NB4 (cell line): ENCODE data around the gene ADAM12.
A peak's percentile ranks its signal among the peaks of the same experiment; 100 is the strongest.

Experiments
- DNase-seq: peaks from one replicate; pipeline ENCODE4 v3.0.0; 2010; ENCODE audit warnings: low read depth
- H3K4me3 ChIP-seq: one replicate; pipeline ENCODE4 v1.5.1; 2011; ENCODE audit warnings: mild to moderate bottlenecking, low read depth, low read length, moderate library complexity
- CTCF ChIP-seq: IDR thresholded peaks from one replicate; pipeline ENCODE4 v1.5.1; 2012; ENCODE audit warnings: low read depth, low read length
- MAX ChIP-seq: IDR thresholded peaks from 2 replicates; pipeline ENCODE4 v1.6.1; 2011; ENCODE audit warnings: low read depth, low read length
- MYC ChIP-seq: IDR thresholded peaks from 2 replicates; pipeline ENCODE4 v1.6.1; 2011; ENCODE audit warnings: low read depth, low read length
- POLR2A ChIP-seq: IDR thresholded peaks from 2 replicates; pipeline ENCODE4 v1.6.1; 2011; ENCODE audit warnings: mild to moderate bottlenecking; ENCODE audit not compliant: insufficient read length; ENCODE audit errors: extremely low read depth

ADAM12 gene

GRCh38 chr10:126160971-126161630 is 227.2 kb downstream of the ADAM12 start:
- peak; percentile 39 for DNase-seq
- no peak overlapping the region for H3K4me3 ChIP-seq
- TF ChIP-seq MYC (no peak), CTCF (peak; percentile 43)

GRCh38 chr10:126160571-126160970 is 227.7 kb downstream of the ADAM12 start:
- no peak overlapping the region for H3K4me3 ChIP-seq
- TF ChIP-seq POLR2A, result no peak
- no peak for TF ChIP-seq CTCF
- no peak for TF ChIP-seq MAX
- TF ChIP-seq MYC, result no peak
- no peak for DNase-seq

- H3K4me3 ChIP-seq, result no peak overlapping the region
- TF ChIP-seq CTCF (no peak), MYC (no peak), POLR2A (no peak), MAX (no peak)
- no peak for DNase-seq
Observed at GRCh38 chr10:126158133-126158892, 230.0 kb downstream of the ADAM12 start.

- no peak for TF ChIP-seq MYC
- TF ChIP-seq POLR2A, result no peak
- TF ChIP-seq MAX, result no peak
- TF ChIP-seq CTCF, result no peak
- no peak for DNase-seq
- no peak overlapping the region for H3K4me3 ChIP-seq
Observed at GRCh38 chr10:126157189-126157588, 231.1 kb downstream of the ADAM12 start.

- no peak for DNase-seq
- no peak for TF ChIP-seq MYC
- no peak for TF ChIP-seq POLR2A
- TF ChIP-seq MAX, result no peak
- TF ChIP-seq CTCF, result no peak
- H3K4me3 ChIP-seq, result no peak overlapping the region
Observed at GRCh38 chr10:126156503-126156902, 231.8 kb downstream of the ADAM12 start.

GRCh38 chr10:126156012-126156411 is 232.3 kb downstream of the ADAM12 start:
- TF ChIP-seq MYC (no peak), CTCF (no peak), POLR2A (no peak), MAX (no peak)
- H3K4me3 ChIP-seq, result no peak overlapping the region
- DNase-seq, result no peak
